UCSD-AML1 (cell line): ENCODE measurements around the gene SH3TC1.
A peak's percentile ranks its signal among the peaks of the same experiment; 100 is the strongest.

Experiments used
- DNase-seq: peaks from one replicate; lab custom pipeline; 2025; ENCODE audit not compliant: unreplicated experiment; lab: John Stamatoyannopoulos, UW

Gene SH3TC1

DNA sequence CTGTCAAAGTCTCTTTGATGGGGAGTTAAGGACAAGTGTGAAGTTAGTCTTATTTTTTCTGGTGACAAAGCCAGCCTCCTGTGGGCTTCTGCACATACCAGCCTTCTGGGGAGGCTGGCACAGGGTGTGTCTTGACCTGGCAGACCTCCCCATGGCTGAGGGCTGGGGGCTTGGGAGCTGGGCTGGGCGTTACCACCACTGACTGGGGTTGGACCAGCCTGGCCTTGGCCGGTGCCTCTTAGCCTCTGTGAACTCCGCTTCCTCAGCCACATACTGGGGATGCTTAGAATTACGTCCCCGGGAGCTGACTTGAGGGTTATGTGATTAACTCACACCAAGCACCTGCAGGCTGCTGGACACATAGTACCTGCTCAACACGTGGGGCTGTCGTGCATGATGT, 14.0 kb downstream of the SH3TC1 start:
- DNase-seq, result no peak

DNA sequence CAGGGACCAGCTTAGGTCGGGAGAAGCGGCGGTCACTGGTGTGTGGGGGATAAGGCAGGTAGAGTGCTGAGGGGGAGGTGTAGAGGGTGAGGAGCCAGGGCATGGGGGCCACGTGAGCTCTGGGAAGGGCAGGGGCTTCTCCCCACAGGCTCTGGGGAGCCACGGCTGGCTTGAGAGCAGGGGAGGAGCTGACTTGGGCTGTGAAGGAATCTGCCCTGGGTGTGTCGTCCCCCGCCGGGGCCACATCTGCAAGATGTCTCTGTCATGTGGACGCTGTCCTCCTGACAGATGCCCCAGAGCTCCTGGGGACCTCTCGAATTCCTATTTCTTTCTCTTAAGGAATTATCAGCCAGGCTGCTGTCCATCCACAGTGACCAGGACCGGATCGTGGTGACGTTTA, 15.0 kb downstream of the SH3TC1 start:
- no peak for DNase-seq

DNA sequence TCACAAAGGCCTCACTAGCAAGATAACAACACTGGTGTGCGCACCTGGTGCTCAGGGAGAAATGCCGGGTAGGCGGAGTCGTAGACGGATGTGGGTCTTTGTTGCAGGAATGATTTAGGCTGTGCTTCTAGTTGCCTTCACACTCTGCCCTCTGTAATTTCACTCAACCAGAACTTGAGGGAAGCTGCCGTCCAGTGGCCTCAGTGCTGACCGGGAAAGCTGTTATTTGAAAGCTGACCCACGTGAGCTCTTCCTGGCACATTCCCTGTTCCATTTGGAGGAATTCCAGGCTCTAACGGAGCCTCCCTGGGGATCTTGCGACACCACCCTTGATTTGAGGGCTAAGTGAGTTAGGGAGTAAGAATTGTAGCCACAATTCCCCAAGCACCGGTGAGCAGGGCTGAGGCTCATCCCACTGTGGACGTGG, 15.9 kb downstream of the SH3TC1 start:
- DNase-seq, result no peak

DNA sequence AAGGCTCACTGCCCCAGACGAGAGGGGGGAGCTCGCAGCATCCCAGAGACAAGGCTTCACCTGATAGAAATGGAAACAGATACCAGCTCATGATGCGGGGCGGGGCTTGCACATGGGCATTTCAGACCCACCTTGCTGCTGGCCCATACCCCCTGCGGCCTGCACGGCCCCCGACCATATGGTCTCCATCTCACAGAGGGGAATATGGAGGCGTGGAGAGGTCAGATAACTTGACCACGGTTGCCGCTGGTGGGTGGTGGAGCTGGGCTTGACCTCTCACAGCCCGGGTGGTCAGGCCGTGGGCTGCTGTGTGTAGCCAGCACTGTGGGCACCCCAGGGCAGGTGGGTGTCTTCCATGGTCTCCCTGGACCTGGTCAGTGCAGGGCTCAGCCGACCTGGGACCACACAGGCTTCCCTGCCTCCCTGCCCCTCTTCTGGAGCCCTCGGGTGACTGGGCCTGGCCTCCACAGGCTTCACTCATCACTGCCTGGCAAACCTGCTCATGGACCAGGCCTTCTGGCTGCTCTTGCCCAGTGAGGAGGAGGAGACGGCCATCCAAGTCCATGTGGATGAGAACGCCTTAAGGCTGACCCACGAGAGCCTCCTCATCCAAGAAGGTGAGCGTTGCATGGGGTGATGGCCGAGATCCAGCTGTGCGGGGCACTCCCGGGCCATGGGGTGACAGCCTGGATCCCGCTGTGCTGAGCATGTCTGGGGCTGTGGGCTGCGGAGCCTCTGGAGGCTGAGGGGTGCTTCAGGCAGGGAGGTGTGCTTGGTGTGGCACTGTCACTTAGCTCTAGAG, 16.8 kb downstream of the SH3TC1 start:
- DNase-seq, result no peak

DNA sequence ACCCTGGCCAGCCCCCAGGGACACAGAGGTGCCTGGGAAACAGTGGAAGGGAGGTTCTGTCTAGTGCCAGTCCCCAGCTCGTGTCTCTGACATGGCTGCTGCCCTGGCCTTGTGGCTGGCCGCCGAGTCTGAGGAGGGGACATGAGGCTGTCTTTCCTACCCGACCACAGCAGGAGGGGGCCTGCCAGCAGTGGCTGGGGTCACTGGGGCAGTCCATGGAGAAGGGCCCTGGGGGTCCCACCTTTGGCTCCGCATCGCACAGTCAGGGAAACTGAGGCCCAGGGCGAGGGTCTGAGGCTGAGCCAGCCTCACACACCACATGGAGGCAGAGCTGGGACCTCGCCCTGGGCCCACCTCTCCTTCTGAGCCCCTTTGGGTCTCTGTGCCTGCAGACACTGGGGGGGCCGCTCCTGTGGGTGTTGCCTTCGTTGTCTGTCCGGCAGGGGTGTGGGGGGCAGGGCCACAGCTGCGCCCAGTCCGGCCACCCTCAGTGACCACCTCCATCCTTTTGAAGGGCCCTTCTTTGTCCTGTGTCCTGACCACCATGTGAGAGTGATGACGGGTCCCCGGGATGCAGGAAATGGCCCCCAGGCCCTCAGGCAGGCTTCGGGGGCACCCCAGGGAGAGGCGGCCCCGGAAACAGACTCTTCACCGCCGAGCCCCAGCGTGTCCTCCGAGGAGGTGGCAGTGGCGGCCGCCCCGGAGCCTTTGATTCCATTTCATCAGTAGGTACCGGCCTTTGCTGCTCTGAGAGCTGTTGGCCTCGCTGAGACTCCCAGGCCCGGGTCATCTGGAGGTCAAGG, 17.6 kb downstream of the SH3TC1 start:
- no peak for DNase-seq

DNA sequence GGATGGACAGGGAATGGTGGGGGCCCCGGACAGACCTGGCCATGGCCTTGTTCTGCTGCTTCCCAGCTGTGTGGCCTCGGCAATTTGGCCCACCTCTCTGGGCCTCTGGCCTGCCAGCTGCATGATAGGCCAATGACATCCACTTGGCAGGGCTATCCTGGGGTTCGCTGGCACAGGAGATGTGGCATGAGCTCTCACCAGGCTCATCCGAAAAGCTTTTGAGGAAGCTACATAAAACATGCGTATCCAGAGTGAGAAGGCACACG, 18.1 kb downstream of the SH3TC1 start:
- DNase-seq, result no peak

DNA sequence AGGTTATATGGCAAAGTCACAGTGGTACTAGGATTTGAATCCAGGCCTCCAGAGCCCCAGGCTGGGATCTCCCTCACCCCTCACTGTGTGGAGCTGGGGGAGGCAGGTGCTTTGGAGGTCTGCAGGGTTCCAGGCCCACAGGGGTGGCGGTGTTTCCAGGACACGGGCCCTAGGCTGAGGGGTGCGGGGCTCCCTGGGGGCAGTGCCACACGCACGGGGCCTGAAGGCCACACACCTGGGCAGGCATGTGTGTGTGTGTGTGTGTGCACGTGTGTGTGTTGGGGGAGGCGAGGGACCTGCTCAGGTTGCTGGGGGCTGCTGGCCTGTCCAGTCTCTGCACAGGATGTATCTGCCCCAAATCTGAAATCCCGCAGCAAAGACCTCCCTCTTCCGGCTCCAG, 18.8 kb downstream of the SH3TC1 start:
- no peak for DNase-seq

DNA sequence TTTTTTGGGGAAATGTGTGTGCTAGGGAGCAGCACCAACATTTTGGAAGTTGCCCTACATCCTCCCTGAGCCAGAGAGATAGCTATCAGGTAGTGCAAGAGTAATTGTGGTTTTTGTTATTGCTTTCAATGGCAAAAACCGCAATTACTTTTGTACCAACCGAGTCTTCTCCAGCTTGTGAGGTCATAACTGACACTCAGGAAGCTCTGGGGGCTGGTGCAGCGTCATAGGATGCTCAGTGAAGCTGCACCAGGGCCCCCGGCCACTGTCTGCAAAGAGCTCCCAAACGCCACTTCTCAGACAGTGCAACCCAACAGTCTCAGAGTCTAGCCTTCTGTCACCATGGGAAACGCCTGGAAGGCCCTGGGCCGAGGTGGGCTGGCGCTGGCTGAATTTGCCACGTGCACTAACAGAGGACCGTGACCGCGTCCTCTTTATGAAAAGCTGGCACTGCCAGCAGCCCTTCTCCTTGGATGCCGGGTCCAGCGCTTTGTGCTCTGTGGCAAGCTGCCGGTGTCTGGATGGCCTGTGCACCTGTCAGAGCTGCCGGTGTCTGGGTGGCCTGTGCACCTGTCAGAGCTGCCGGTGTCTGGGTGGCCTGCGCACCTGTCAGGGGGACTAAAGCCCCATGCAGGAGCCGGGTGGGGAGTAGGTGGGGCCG, 19.4 kb downstream of the SH3TC1 start:
- no peak for DNase-seq

DNA sequence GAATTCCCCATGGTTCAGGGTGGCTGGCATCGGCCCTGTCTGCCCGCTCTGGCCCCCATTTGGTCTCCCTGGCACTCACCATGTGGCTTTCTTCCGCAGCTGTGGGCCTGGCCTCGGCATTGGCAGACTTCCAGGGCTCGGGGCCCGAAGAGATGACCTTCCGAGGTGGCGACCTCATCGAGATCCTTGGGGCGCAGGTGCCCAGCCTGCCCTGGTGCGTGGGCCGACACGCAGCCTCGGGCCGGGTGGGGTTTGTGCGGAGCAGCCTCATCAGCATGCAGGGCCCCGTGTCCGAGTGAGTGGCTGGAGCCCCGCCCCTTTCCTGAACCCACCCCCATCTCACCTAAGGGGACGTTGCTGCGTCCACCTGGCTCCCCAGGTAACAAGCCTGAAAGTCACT, 20.1 kb downstream of the SH3TC1 start:
- no peak for DNase-seq

DNA sequence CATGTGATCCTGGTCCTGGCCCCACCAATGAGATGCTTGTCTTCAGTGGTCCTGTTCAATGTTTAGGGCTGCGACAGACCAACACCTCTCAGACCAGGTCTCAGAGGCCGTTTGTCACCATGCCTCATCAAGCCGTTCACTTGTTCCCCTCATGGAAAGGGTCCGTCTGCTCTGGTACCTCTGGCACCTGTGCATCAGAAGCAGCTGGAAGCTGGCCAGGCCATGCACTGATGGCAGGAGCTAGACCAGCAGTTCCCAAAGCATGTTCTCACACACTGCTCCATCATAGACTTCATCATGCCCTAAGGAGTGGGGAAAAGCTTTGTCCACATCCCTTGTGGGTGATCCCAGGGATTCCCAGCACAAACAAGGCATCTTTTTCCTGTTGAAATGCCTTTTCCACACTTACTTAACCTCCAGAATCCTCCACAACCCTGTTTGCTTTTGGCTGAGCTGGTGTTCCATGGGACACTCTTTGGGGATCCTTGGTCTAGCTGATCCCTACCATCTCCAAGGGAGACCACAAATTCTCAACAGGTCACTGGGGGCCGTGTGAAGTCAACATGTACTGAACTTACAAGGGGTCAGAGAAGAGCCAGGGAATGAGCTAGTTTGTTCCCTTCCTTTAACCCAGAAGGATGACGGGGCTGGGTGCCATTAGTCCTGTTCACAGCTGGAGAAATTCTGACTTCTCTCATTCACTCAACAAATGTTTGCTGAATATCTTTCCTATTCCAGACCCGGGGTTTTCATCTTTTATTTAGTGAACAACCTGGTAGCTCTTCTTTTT, 21.8 kb downstream of the SH3TC1 start:
- no peak for DNase-seq

DNA sequence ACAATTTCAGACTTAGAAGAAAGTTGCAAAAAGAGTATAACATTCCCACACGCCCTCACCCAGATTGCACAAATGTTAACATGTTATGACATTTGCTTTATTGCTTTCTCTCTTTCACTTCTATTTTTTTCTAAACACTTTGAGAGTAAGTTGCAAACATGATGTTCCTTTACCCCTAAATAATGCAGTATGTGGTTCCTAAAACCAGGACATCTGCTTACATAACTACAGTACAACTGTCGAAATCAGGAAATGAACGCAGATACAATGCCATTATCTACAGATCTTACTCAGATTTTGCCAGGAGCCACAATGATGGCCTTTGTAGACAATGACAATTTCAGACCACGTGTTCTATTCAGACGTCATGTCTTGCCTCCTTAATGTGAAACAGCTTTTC, 22.4 kb downstream of the SH3TC1 start:
- no peak for DNase-seq

DNA sequence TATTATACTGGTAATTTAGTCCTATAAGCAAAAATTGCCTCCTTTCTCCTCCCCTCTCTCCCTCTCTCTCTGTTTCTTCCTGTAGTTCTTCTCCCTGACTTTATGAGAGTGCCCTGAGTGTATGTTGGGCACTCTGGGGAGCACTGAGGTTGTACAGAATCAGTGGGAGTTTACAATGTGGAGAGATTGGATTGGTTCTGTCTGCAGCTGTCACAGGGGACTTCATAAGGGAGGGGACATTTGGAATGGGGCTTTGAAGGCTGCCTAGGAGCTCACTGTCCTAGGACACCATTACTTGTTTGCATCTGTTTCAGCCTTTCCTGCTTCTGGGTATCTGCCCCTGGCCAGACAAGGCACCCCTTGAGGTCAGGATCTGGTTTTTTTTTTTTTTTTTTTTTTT, 22.9 kb downstream of the SH3TC1 start:
- no peak for DNase-seq

DNA sequence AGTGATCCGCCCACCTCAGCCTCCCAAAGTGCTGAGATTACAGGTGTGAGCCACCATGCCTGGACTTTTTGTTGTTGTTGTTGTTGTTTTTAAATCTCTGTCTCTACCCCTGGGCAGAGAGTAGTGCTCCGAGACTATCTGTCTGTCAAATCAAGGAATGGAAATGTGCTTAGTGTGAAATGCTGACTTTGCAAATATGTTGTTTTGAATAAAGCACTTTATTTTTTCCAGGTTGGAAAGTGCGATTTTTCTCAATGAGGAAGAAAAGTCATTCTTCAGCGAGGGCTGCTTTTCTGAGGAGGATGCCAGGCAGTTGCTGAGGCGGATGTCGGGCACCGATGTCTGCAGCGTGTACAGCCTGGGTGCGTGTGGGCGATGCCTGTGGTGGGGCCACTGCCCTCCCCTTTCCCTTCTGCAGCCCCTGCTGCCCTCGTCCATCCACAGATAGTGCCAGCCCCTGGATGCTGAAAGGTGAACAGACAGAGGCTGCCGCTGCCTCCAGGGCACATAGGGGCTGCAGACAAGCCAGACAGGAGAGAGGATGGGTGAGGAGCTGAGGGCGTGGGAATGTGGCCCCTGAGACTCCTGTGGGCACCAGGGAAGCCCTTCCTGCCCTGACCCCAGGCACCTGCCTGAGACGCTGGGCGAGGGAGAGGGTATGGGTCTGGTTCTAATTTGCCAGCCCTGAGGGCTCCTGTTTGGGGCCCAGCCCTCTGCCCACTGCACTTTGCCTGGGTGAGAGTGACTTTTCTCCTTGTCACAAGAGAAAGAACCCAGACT, 23.7 kb downstream of the SH3TC1 start:
- no peak for DNase-seq

DNA sequence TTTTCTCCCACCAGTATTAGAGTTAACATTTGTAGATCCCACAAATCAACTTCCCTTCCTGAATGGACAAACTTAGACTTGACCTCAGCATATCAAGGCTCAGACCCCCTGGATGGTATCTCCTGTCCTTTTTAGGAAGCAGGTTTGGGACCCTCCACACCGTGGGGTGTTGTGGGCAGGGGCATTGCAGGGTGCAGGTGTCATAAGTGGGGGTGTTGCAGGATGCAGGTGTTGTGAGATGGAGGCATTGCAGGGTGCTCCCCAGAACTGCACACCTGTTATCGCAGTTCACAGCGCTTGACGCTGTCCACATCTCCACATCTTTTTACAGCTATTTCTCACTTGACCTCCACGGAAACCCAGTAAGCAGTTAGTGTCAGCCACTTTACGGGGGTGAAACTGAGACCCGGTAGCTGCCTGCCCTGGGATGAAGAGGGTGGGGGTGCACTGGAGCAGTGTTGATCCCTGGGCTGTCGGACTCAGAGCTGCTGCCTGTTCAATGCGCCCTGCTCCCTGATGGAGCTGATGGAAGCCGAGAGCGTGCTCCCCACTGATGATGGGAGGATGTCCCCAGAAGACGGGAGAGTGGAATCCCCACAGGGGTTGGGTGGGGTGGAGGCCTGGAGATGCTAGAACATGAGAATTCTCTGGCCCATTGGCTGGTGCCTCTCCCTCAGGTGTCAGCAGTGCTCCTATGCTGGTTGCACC, 25.3 kb downstream of the SH3TC1 start:
- no peak for DNase-seq

DNA sequence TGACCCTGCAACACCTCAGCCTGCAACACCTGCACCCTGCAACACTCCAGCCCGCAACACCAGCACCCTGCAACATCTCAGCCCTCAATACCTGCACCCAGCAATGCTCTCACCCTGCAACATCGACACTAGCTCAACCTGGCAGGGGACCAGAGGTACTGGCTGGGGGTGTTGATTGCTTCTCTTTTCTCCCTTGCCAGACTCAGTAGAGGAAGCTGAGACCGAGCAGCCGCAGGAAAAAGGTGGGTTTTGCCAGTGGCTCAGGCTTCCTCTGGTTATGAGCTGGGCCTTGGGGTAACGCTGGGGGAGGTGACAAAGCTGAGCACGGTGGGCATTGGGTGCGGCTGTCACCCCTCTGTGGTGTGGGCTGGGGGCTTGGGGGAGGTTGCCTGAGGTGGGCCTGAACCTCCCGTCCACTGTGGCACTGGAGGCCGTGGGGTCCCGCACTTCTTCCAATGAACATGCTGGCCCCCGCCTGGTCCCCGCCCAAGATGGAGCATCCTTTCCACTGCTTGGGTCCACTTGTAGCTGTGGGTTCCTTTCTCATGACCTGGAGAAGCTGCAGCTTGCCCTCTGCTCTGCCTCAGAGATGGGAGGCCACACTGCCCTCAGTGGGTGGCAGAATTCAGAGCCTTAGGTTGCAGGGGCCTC, 26.0 kb downstream of the SH3TC1 start:
- peak; percentile 56 for DNase-seq

DNA sequence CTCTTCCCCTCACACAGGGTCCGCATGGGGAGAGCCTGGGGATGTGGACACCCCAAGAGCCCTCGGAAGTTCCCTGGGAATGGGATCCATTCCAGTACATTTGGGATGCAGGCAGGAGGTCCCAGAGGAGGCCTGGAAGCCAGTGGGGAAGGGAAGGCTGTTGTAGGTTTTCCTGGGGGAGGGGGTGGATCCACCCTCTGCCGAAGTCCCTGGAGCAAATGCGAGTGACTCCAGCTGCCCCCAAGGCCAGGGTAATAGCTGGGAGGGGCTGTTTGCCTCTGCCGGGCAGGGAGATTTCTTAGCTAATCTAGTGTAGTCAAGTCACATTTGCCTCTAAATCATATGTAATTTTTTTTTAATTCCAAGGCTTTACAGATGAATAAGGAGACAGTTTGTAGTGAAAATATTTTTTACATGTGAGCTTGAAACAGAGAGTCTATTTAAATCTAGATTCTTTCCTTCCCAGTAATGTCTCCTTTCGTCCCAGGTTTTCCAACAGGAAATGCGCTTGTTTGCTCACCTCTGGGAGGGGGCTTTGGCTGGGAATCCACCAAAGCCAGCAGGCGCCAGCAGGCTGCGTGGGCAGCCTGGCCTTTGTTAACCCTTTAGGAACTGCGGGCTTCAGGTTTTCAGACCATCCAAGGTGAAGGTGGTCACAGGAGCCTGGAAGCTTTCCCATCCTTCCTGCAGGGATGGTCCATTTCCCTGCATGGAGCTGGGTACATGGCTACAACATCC, 26.8 kb downstream of the SH3TC1 start:
- DNase-seq, result no peak

DNA sequence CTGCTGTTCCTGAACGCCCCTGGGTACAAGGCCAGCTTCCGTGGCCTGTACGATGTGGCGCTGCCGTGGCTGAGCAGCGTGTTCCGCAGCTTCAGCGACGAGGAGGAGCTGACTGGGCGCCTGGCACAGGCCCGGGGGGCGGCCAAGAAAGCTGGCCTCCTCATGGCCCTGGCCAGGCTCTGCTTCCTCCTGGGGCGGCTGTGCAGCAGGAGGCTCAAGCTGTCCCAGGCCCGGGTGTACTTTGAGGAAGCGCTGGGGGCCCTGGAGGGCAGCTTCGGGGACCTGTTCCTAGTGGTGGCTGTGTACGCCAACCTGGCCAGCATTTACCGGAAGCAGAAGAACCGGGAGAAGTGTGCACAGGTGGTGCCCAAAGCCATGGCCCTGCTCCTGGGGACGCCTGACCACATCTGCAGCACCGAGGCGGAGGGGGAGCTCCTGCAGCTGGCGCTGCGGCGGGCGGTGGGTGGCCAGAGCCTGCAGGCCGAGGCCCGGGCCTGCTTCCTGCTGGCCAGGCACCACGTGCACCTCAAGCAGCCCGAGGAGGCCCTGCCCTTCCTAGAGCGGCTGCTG, 28.2 kb downstream of the SH3TC1 start:
- DNase-seq, result no peak

DNA sequence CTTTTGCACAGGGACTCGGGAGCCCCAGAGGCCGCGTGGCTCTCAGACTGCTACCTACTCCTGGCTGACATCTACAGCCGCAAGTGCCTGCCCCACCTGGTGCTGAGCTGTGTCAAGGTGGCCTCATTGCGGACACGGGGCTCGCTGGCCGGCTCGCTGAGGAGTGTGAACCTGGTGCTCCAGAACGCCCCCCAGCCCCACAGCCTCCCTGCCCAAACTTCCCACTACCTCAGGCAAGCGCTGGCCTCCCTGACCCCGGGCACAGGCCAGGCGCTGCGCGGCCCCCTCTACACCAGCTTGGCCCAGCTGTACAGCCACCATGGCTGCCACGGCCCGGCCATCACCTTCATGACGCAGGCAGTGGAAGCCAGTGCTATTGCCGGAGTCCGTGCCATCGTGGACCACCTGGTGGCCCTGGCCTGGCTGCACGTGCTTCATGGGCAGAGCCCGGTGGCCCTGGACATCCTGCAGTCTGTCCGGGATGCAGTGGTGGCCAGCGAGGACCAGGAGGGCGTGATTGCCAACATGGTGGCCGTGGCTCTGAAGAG, 28.8 kb downstream of the SH3TC1 start:
- DNase-seq, result no peak
